Esophagus muscularis mucosa (tissue), 4 donors: ENCODE data around the gene SLC45A1. TPM values are rescaled to one million over a fixed set of nuclear protein-coding genes. Genes with fewer than 3 reads are reported as not detected.
A peak's percentile ranks its signal among the peaks of the same experiment; 100 is the strongest.

Source experiments
- DNase-seq: peaks from one replicate; pipeline ENCODE4 v3.0.0-alpha.2; 2017; ENCODE audit errors: extremely low spot score
- H3K27ac ChIP-seq, 4 donors: fragments of 200-600 bp; sonication (generic); replicated peaks in 1 of 4; 1 replicate in 3 of 4; 2 replicates in 1 of 4; pipeline ENCODE4 v1.5.1; 2016 to 2019; ENCODE audit warnings: mild to moderate bottlenecking in 1 of 4
- H3K27me3 ChIP-seq, 4 donors: fragments of 200-600 bp; sonication (generic); one replicate each; pipeline versions ENCODE4 v1.5.1 to v1.6.0; 2016 to 2019
- H3K36me3 ChIP-seq, 4 donors: fragments of 200-600 bp; sonication (generic); one replicate each; pipeline ENCODE4 v1.5.1; 2016 to 2019
- H3K4me1 ChIP-seq, 4 donors: fragments of 200-600 bp; sonication (generic); one replicate each; pipeline ENCODE4 v1.5.1; 2016 to 2019
- H3K4me3 ChIP-seq, 4 donors: fragments of 200-600 bp; sonication (generic); 1 replicate in 2 of 4; 2 replicates in 2 of 4; pipeline ENCODE4 v1.5.1; 2016 to 2019; ENCODE audit warnings: mild to moderate bottlenecking in 4 of 4, moderate library complexity in 1 of 4
- H3K9me3 ChIP-seq, 4 donors: fragments of 200-600 bp; sonication (generic); 1 replicate in 3 of 4; 2 replicates in 1 of 4; pipeline ENCODE4 v1.5.1; 2016 to 2019
- EP300 ChIP-seq: sonication (generic); formaldehyde crosslinking; IDR thresholded peaks from one replicate; pipeline ENCODE4 v1.6.1; 2017; ENCODE audit warnings: antibody characterized with exemption
- POLR2A ChIP-seq: fragments of 450-650 bp; IDR thresholded peaks from one replicate; pipeline ENCODE4 v1.6.1; 2017; ENCODE audit warnings: antibody characterized with exemption, moderate library complexity, mild to moderate bottlenecking, low read depth
- POLR2AphosphoS5 ChIP-seq, 2 donors: sonication (generic); formaldehyde crosslinking; IDR thresholded peaks; one replicate each; pipeline ENCODE4 v1.6.1; 2017; ENCODE audit warnings: antibody characterized with exemption in 2 of 2
- WGBS: methylation state at CpG from one replicate; pipeline ENCODE4 v1.1.5; 2018; 5-methylcytosine and 5-hydroxymethylcytosine counted together
- intact Hi-C: fragments of 100-400 bp; cut with DNase I; formaldehyde crosslinking; loops from one replicate; pipeline ENCODE4 v1.15.1; 2023
- total RNA-seq, 4 donors: library from RNA; depleted of rRNA; stranded (reverse); fragments of >200 nt; gene quantifications; one replicate each; pipeline versions ENCODE4 v1.1.0 to v1.2.1, GENCODE V29; 2016
- TF ChIP-seq, protein P1 (sequence below), 3 experiments: fragments of 200-600 bp in 2 of 3; fragments of 450-650 bp in 1 of 3; sonication (generic) in 2 of 3; IDR thresholded peaks; one replicate each; pipeline ENCODE4 v1.5.1; 2017 to 2019; ENCODE audit warnings: antibody characterized with exemption in 3 of 3, mild to moderate bottlenecking in 2 of 3, moderate library complexity in 1 of 3

Gene SLC45A1
- total RNA-seq, 4 donors from 2014 or later = 6.8 to 17.5 (median 10.7) TPM

DNA sequence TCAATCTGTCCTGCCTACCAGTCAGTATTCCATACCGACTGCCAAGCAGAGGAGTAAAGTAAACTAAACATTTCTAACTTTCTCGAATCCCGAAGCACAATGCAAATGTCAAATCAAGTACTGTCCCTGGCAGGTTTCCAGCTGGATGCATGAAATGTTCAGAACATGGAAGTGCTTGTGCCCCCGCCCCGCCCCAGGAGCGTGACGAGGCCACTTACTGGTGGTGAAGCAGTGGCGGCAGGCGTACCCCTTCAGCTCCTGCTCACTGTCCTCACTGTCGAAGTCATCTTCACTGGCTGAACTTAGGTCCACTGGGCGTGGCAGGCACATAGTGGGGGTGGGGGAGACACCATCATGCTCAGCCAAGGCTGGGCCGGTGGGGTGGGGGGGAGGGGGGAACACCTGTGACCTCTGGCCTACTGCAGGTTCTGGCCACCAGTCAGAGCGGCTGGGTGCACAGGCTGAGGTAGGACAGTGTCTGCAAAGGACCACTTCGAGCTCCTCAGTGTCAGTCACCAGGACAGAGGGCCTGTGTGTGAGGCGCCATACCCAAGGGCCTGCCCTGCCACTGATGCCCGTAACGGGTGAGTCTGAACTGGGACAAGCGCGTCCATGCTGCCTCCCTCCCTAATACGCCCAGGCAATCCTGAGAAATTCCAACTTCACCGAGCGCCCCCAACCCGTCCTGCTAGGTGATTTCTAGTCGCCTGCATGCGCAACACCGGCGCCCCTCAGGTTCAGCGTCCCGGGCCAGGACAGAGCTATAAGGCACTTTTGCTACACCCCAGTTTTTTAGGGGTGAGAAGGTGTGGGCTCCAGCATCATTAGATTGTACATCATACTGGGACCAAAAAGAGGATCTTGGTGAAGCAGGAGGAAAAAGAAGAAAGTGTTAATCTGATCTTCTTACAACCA lies 46.9 kb downstream of the SLC45A1 start:
- H3K36me3 ChIP-seq = peaks cover 29 to 67% (median 58%) of the 10 kb centered on the region in 4 donors
- intact Hi-C loops = no loop called here
- no peak for DNase-seq
- no peaks in the 10 kb centered on the region for H3K9me3 ChIP-seq
- H3K4me1 ChIP-seq = peaks cover 71 to 96% (median 85%) of the 10 kb centered on the region in 4 donors
- peak overlapping the region; percentile 91 to 95 (median 93) for H3K27ac ChIP-seq
- TF ChIP-seq, protein P1, sequence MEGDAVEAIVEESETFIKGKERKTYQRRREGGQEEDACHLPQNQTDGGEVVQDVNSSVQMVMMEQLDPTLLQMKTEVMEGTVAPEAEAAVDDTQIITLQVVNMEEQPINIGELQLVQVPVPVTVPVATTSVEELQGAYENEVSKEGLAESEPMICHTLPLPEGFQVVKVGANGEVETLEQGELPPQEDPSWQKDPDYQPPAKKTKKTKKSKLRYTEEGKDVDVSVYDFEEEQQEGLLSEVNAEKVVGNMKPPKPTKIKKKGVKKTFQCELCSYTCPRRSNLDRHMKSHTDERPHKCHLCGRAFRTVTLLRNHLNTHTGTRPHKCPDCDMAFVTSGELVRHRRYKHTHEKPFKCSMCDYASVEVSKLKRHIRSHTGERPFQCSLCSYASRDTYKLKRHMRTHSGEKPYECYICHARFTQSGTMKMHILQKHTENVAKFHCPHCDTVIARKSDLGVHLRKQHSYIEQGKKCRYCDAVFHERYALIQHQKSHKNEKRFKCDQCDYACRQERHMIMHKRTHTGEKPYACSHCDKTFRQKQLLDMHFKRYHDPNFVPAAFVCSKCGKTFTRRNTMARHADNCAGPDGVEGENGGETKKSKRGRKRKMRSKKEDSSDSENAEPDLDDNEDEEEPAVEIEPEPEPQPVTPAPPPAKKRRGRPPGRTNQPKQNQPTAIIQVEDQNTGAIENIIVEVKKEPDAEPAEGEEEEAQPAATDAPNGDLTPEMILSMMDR (IDR thresholded peaks at IDR 0.05) = no peak
- TF ChIP-seq POLR2AphosphoS5 (IDR thresholded peaks at IDR 0.05) = peak; percentile 70 to 87
- TF ChIP-seq POLR2A = no peak
- peak; percentile 67 for TF ChIP-seq EP300
- H3K4me3 ChIP-seq = peak overlapping the region in 1 of 4 donors; percentile 16
- 75% methylated on average over 25 of the region's 29 CpGs for WGBS
- H3K27me3 ChIP-seq = no peaks in the 10 kb centered on the region

DNA sequence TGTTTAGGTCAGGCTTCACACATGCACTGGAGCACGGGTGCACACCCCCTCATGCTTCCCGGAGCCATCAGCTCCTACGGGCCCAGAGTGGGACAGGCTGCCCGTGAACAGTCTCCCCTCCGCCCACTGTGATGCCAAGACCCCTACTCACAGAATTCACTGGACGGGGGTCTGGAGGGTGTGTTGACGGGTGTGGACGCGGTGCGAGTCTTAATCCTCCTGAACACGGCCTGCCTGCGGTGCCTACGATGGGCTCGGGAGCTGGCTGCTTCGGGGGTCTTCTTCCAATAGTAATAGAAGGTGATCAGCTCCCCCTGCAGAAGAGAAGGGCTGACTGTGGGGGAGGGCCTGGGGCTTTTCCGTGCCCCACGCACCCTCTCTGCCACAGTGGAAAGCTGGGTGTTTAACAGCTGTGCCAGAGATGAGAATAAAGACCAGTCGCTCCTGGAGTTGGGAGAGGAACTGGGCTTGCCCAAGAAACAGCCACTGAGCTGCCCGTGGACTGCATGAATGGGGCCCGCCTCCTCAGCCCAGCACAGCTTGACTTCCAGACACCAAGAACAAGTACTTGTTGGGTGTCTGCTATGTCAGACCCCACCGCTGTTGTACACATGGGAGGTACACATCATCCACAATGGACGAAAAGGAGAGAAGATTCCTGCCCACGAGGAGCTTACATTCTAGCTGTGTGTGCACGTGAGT lies 47.9 kb downstream of the SLC45A1 start:
- Histone ChIP-seq H3K4me3 (no peak overlapping the region), H3K4me1 (peaks cover 81 to 100% (median 93%) of the 10 kb centered on the region in 4 donors), H3K36me3 (peaks cover 21 to 57% (median 47%) of the 10 kb centered on the region in 4 donors), H3K9me3 (no peaks in the 10 kb centered on the region), H3K27me3 (no peaks in the 10 kb centered on the region), H3K27ac (peak overlapping the region; percentile 91 to 95 (median 93))
- TF ChIP-seq POLR2A (no peak), POLR2AphosphoS5 (IDR thresholded peaks at IDR 0.05) (no peak), EP300 (no peak)
- TF ChIP-seq, protein P1 (IDR thresholded peaks at IDR 0.05) = no peak
- 92% methylated on average over 23 of the region's 24 CpGs for WGBS
- no peak for DNase-seq
- intact Hi-C loops = no loop called here

DNA sequence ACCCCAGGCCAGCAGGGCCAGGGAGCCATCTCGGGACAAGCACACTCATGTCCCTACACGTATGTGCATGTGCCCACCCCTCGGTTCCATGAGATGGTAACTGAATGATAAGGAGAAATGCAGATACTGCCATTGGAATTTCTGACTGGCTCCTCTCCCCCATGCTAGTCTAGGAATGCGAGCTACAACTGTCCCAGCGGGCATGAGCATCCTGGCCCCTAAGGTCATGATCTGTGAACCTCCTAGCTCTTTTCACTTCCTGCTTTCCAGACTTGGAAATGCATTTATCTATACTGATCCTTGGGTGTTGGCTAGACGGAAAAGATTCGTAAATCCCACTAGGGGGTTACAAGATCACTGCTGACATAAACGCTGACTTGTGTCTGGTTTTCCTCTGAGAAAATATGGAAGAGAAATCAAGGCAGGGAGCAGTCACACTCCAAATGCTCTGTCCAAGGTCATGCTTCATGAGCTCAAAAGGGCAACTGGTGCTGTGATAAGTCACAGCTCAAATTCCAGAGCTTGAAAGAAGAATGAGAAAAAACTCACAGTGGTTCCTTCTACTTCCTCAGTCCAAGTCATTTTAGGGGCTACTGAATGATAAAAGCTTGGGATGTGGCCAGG lies 49.8 kb downstream of the SLC45A1 start:
- Histone ChIP-seq H3K9me3 (no peaks in the 10 kb centered on the region), H3K4me3 (no peak overlapping the region), H3K27me3 (no peaks in the 10 kb centered on the region), H3K27ac (peak overlapping the region; percentile 91 to 95 (median 93)), H3K36me3 (peaks cover 3 to 38% (median 29%) of the 10 kb centered on the region in 4 donors), H3K4me1 (peaks cover 98 to 100% (median 100%) of the 10 kb centered on the region in 4 donors)
- 59% methylated on average over 7 of the region's 8 CpGs for WGBS
- no peak for DNase-seq
- TF ChIP-seq POLR2A (no peak), EP300 (no peak), POLR2AphosphoS5 (IDR thresholded peaks at IDR 0.05) (no peak)
- TF ChIP-seq, protein P1 (IDR thresholded peaks at IDR 0.05) = no peak
- intact Hi-C loops = no loop called here

DNA sequence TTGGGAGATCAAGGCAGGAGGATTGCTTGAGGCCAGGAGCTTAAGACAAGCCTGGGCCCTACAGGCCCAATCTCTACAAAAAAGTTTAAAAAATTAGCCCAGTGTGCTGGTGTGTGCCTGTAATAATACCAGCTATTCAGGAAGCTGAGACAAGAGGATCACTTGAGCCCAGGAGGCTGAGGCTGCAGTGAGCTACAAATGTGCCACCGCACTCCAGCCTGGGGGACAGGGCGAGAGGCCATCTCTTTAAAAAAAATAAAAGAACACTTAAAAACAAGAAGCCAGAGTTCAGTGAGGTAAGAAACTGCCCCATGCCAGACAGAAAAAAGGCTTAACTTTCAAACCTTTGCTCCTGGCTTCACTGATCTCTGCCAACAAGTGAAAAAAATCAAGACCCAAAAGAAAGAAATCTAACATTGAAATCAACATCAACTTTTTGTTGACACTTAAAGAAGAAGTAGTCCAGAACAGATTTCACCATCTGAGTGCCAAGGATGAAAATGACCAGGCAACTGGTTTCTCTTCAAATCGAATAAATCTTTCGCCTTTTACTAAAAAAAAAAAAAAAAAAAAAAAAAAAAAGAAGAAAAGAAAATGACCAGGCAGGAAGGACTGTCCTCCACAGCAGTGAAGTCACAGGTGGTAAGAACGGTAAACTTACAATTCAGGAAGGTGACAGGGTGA lies 51.2 kb downstream of the SLC45A1 start:
- 68% methylated on average over 5 of the region's 5 CpGs for WGBS
- no peaks in the 10 kb centered on the region for H3K9me3 ChIP-seq
- DNase-seq = no peak
- peak overlapping the region; percentile 91 to 95 (median 93) for H3K27ac ChIP-seq
- H3K27me3 ChIP-seq = no peaks in the 10 kb centered on the region
- H3K4me3 ChIP-seq = no peak overlapping the region
- peaks cover 0 to 24% (median 15%) of the 10 kb centered on the region in 4 donors for H3K36me3 ChIP-seq
- peaks cover 97 to 100% (median 100%) of the 10 kb centered on the region in 4 donors for H3K4me1 ChIP-seq
- TF ChIP-seq EP300 = no peak
- TF ChIP-seq POLR2A = no peak
- TF ChIP-seq, protein P1 (IDR thresholded peaks at IDR 0.05) = no peak
- TF ChIP-seq POLR2AphosphoS5 (IDR thresholded peaks at IDR 0.05) = no peak
- intact Hi-C loops = no loop called here
